Suprapubic skin (tissue), 3 donors: ENCODE measurements around the gene DSCAM.

ENCODE experiments used
- POLR2AphosphoS5 ChIP-seq, 3 donors: sonication (generic); formaldehyde crosslinking; IDR thresholded peaks; one replicate each; pipeline ENCODE4 v1.6.1; 2017; ENCODE audit warnings: antibody characterized with exemption in 3 of 3
- TF ChIP-seq, protein P1 (sequence below), 2 donors: fragments of 200-600 bp in 1 of 2; fragments of 450-650 bp in 1 of 2; sonication (generic) in 1 of 2; IDR thresholded peaks; one replicate each; pipeline ENCODE4 v1.5.1; 2016 to 2019; ENCODE audit warnings: antibody characterized with exemption in 2 of 2, mild to moderate bottlenecking in 1 of 2, moderate library complexity in 1 of 2

DNA sequence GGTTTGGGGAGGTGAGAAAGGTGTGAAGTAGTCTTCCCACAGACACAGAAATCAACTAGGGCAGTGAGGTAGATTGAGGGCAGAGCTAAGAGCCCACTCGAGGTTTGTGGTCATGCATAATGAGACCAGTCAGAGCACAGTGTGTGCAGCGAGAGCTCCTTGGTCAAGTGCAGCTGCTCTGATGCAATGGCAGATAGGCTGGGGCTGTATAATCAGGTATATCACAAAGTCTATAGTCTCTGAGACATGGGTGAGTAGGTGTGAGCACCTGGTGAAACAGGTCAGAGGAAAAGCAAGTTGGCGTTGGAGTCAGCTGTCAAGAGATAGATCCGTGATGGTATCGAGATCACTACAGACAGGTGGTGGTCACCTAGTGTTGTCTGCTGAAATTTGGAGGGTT is 17.6 kb downstream of the DSCAM start:
- TF ChIP-seq, protein P1, sequence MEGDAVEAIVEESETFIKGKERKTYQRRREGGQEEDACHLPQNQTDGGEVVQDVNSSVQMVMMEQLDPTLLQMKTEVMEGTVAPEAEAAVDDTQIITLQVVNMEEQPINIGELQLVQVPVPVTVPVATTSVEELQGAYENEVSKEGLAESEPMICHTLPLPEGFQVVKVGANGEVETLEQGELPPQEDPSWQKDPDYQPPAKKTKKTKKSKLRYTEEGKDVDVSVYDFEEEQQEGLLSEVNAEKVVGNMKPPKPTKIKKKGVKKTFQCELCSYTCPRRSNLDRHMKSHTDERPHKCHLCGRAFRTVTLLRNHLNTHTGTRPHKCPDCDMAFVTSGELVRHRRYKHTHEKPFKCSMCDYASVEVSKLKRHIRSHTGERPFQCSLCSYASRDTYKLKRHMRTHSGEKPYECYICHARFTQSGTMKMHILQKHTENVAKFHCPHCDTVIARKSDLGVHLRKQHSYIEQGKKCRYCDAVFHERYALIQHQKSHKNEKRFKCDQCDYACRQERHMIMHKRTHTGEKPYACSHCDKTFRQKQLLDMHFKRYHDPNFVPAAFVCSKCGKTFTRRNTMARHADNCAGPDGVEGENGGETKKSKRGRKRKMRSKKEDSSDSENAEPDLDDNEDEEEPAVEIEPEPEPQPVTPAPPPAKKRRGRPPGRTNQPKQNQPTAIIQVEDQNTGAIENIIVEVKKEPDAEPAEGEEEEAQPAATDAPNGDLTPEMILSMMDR (IDR thresholded peaks at IDR 0.05): no peak
- no peak for TF ChIP-seq POLR2AphosphoS5 (IDR thresholded peaks at IDR 0.05)
